Measurements from ENCODE around the gene VWA8.

DNA sequence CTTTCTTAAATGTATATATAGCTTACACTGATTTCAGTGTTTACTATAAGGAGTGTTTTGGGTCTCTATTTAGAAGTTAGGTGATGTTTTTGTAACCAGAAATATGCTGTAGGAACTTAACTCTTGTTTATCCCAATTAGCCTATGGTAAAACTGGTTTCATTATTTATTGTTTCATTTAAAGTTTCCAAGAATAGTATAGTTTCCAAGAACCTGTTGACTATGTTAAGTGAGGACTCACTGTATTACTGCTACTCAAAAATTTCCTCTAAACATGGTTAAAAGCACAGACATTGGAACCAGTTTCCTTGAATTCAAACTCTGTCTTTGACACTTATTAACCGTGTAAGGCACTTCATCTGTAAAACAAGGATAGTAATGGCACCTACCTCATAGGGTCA is 316.2 kb downstream of the VWA8 start:
- no peak for TF ChIP-seq TAF1 (IDR thresholded peaks at IDR 0.05; ENCODE audit: borderline replicate concordance, insufficient read depth, low read length)
- TF ChIP-seq POLR2AphosphoS5 (IDR thresholded peaks at IDR 0.05; ENCODE audit: low read depth, low read length), result no peak
- TF ChIP-seq SIN3A (IDR thresholded peaks at IDR 0.05; ENCODE audit: borderline replicate concordance, insufficient read depth, low read length), result no peak
